HCT116 (cell line): ENCODE results near the gene PDLIM4.

ENCODE experiments used
- CTCF ChIP-seq, 3 experiments: fragments of 200-600 bp in 1 of 3; sonication (generic) in 1 of 3; IDR thresholded peaks in 2 of 3; conservative IDR thresholded peaks in 1 of 3; 2 replicates each; pipeline ENCODE4 v1.5.1; 2012 to 2017; ENCODE audit warnings: low read depth in 2 of 3, low read length in 2 of 3, antibody characterized with exemption in 1 of 3, borderline replicate concordance in 1 of 3, control low read depth in 1 of 3, mild to moderate bottlenecking in 1 of 3, mixed read lengths in 1 of 3, mixed run types in 1 of 3, moderate library complexity in 1 of 3; ENCODE audit not compliant: insufficient read depth in 1 of 3
- EGR1 ChIP-seq: IDR thresholded peaks from 2 replicates; pipeline ENCODE4 v1.6.1; 2012; ENCODE audit warnings: low read depth
- ELF1 ChIP-seq: IDR thresholded peaks from 2 replicates; pipeline ENCODE4 v1.6.1; 2012; ENCODE audit warnings: low read depth, borderline replicate concordance
- EZH2 ChIP-seq: fragments of 200-600 bp; sonication (generic); IDR thresholded peaks from 2 replicates; pipeline ENCODE4 v1.6.1; 2017; ENCODE audit warnings: antibody characterized with exemption, mixed run types
- FOSL1 ChIP-seq: IDR thresholded peaks from 2 replicates; pipeline ENCODE4 v1.6.1; 2012; ENCODE audit warnings: low read depth
- JUND ChIP-seq: IDR thresholded peaks from 2 replicates; pipeline ENCODE4 v1.6.1; 2012
- POLR2A ChIP-seq: IDR thresholded peaks from 2 replicates; pipeline ENCODE4 v1.7.0; 2011; ENCODE audit warnings: borderline replicate concordance; ENCODE audit not compliant: insufficient read depth, insufficient read length; ENCODE audit errors: extremely low read depth
- RAD21 ChIP-seq: IDR thresholded peaks from 2 replicates; pipeline ENCODE4 v1.6.1; 2012; ENCODE audit warnings: low read depth, mild to moderate bottlenecking
- REST ChIP-seq: IDR thresholded peaks from 2 replicates; pipeline ENCODE4 v1.6.1; 2012; ENCODE audit warnings: low read depth
- SP1 ChIP-seq: IDR thresholded peaks from 2 replicates; pipeline ENCODE4 v1.6.1; 2012; ENCODE audit warnings: low read depth
- SRF ChIP-seq: IDR thresholded peaks from 2 replicates; pipeline ENCODE4 v1.6.1; 2012; ENCODE audit warnings: low read depth
- TCF7L2 ChIP-seq: IDR thresholded peaks from 2 replicates; pipeline ENCODE4 v1.7.0; 2011; ENCODE audit warnings: borderline replicate concordance, inconsistent platforms; ENCODE audit not compliant: insufficient read depth, insufficient read length; ENCODE audit errors: extremely low read depth
- YY1 ChIP-seq: IDR thresholded peaks from 2 replicates; pipeline ENCODE4 v1.6.1; 2011; ENCODE audit warnings: low read length, low read depth, moderate library complexity, mild to moderate bottlenecking; ENCODE audit not compliant: insufficient replicate concordance; ENCODE audit errors: extremely low read depth

GRCh38 chr5:132260714-132261551, 3.4 kb downstream of the PDLIM4 start:
- TF ChIP-seq YY1 (no peak), CTCF (IDR thresholded peaks at IDR 0.05 in 2 of 3, conservative IDR thresholded peaks at IDR 0.05 in 1 of 3; ENCODE audit: borderline replicate concordance in 1 of 3, insufficient read depth in 1 of 3, low read depth in 2 of 3, low read length in 2 of 3) (no peak), SRF (no peak), REST (no peak), POLR2A (no peak), ELF1 (no peak), JUND (no peak), SP1 (no peak), FOSL1 (no peak), EZH2 (no peak), RAD21 (no peak), EGR1 (no peak), TCF7L2 (no peak)
